ENCODE measurements around the gene PRRC2A.

GRCh38 chr6:31676904-31677303 is 56.4 kb downstream of the PRRC2A start:
- TF ChIP-seq POLR2A (IDR thresholded peaks at IDR 0.05) = no peak
- TF ChIP-seq, protein P1, sequence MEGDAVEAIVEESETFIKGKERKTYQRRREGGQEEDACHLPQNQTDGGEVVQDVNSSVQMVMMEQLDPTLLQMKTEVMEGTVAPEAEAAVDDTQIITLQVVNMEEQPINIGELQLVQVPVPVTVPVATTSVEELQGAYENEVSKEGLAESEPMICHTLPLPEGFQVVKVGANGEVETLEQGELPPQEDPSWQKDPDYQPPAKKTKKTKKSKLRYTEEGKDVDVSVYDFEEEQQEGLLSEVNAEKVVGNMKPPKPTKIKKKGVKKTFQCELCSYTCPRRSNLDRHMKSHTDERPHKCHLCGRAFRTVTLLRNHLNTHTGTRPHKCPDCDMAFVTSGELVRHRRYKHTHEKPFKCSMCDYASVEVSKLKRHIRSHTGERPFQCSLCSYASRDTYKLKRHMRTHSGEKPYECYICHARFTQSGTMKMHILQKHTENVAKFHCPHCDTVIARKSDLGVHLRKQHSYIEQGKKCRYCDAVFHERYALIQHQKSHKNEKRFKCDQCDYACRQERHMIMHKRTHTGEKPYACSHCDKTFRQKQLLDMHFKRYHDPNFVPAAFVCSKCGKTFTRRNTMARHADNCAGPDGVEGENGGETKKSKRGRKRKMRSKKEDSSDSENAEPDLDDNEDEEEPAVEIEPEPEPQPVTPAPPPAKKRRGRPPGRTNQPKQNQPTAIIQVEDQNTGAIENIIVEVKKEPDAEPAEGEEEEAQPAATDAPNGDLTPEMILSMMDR (IDR thresholded peaks at IDR 0.05) = no peak
